NCI-H2107 treated with DMSO at 0.1 percent for 48 hours (cell line): ENCODE measurements around the gene RSPH4A.
A peak's percentile ranks its signal among the peaks of the same experiment; 100 is the strongest.
"Not testable (repeated sequence)": the region's sequence is repeated elsewhere in the genome, so short reads cannot be mapped to it uniquely, and the experiment has no call there.

Source experiments
- DNase-seq: peaks from one replicate; lab custom pipeline; 2025; ENCODE audit not compliant: unreplicated experiment; lab: John Stamatoyannopoulos, UW

The RSPH4A gene

DNA sequence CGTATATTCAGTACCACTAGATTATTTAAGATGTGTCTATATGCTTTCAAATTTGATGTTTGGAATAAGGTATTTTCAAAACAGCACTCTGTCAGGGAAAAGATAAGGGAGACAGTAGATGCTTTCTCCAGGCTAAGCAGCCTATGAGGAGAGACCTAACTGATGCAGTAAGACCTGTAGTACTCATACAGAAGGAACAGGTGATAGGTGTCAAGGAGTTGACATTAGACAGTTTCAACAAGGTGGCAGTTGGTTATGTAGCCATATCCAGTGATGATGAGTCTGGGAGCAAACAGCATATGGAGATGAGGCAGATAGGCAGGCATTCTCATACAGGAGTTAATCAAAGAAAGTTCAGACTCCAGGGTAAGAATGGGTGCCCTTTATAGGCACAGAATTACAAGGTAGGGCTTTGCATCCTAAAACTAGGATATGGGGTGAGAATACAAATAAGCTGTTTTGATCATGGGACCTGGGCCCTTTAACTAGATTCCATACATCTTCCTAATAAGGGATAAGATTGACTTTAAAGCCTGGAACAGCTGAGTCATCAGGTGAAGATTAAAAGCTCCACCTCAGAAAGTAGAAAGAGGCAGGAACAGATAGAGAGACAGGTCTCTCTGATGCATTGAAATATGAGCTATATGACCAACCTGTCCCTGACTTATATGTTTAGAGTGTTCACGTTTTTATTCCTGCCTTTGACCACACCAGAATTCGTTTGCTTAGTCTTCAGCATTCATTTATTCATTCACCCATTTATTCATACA is 7.9 kb downstream of the RSPH4A start:
- no peak for DNase-seq

GRCh38 chr6:116625872-116626271 is 9.6 kb downstream of the RSPH4A start:
- no peak for DNase-seq

DNA sequence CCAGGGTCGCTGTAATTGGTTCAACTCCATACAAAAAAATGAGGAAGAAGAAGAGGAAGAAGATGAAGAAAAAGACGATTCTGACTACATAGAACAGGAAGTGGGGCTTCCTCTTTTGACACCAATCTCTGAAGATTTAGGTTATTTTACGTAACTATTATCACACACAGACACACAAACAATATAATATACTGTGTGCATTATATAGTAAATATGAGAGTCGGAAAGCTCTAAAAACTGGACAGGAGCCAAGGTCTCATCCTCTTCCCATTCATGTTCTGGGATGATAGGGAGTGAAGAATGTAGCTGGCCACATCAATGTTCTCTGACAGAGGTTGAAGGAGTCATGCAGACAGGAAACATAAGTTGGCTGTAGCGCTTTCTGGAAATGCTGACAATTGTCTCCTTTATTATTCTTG is 13.3 kb downstream of the RSPH4A start:
- no peak for DNase-seq

- DNase-seq: no peak
These were observed 15.2 kb downstream of the RSPH4A start for GRCh38 chr6:116631379-116631990.

DNA sequence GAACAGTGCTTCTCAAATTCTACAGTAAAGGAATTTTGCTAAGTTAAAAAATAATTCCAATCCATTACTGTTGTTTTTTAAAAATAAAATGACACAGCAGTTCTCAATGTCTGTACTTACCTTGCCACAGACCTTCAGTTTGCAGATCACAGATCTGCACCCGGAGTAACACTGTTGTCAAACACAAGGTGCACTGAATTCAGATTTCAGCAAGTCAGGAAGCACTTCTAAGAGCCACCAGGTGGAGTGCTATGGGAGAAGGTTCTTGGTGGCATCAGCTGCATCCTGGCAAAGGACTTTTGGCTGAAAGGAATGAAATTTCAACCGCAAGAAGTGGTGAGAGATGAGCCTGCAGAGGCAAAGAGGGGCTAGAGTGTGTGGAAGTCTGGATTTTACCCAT is 17.4 kb downstream of the RSPH4A start:
- no peak for DNase-seq

GRCh38 chr6:116648156-116648555 is 31.9 kb downstream of the RSPH4A start:
- no peak for DNase-seq

DNA sequence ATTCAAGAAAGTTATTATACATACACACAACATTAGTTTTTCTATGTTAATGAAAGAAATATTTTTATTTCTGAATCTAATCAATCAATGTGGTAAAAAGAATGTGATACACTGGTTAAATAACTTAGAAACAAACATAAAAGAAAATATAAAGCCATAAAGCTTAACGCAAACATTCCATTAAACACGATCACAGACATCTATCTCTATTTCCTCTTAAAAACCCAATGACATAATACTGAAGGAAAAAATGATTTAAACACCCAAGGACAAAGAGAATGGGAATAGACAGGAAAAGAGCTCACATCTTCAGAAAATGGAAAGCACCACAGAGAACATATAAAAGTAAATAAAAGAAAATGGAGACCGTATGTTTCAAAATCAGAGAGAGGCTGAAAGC is 32.9 kb downstream of the RSPH4A start:
- DNase-seq: no peak

DNA sequence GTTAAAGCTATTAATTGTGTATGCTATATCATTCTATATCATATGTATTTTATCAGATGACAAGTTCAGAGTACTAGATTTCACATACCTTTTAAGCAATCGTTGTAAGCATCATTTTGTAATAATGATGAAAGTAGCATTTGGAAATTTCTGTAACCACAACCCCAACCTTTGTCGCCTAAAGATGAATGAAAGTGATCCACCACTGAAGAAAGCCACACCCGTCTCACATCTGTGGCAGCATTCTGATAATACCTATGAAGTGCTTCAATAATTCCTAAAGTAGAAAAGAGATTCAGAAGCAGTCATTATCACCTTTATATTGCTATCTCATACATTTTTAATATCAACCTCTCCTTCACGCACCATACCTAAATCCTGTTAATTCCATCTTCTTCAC is 35.6 kb downstream of the RSPH4A start:
- no peak for DNase-seq

DNA sequence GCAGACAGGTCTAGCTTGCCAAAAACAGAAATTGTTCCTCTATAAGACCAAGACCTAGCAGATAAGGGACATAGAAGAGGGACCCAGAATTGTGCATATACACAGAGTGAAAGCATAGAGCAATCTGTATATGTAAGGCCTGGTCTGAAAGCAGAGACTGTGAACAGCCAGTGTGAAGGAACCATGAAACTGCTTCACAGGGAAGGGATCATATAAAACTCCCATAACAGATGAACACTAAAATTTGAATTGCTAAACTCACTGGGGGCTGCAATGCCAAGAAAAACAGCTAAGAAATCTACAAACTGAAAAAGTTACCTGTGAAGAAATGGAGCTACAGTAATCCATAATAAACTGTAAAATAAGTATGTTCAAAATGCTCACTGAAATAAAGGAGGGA is 45.3 kb downstream of the RSPH4A start:
- DNase-seq: no peak

DNA sequence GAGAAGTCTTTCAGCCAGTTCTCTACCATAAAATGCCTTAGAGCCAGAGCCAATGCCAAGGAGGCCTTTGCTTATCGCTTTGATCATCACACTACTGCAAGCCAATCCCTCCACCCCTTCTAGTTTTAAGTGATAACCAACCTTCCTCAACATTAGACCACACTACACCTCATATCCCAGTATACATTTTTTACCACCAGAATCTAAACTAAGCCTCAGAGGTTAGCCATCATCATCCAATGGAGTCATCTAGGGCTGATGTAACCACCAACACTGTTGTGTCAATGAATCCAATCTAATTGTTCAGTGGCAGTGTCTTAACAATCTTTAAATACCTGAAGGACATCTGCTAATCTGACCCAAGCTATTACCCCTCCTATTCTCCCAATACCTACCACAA is 45.9 kb downstream of the RSPH4A start:
- no peak for DNase-seq

DNA sequence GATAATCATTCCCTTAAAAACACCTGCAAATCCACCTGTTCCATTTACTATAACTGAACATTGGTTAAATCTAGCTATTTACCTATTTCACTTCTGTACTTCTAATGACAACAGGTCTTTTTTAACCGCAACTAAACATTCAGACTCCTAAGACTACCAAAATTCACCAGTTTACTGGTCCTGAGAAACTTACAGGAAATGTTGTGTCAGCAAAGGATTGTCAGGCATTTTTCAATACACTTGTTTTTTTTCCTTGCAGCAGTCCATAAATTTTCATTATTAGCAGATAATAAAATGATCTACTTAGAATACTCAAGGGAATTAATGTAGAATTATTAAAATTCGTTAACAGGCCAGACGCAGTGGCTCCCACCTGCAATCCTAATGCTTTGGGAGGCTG is 47.0 kb downstream of the RSPH4A start:
- no peak for DNase-seq

DNA sequence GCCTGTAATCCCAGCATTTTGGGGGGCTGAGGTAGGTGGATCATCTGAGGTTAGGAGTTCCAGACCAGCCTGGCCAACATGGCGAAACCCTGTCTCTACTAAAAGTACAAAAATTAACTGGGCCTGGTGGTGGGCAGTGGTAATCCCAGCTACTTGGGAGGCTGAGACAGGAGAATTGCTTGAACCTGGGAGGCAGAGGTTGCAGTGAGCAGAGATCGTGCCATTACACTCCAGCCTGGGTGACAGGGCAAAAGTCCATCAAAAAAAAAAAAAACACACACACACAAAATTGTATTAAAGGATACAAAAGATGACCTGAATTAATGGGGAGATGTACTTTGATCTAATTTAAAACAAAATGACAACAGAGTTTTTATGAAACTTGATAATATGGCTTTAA is 47.9 kb downstream of the RSPH4A start:
- DNase-seq: not testable (repeated sequence)

DNA sequence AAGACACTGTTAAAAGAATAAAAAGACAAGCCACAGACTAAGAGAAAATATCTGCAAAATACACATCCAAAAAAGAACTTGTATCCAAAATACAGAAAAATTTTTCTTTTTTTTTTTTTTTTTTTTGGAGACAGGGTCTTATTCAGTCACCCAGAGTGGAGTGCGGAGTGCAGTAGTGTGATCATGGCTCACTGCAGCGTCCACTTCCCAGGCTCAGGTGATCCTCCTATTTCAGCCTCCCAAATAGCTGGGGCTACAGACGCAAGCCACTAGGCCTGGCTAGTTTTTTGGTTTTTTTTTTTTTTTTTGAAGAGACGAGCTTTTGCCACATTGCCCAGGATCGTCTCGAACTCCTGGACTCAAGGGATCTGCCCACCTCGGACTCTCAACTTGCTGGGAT is 49.2 kb downstream of the RSPH4A start:
- no peak for DNase-seq

DNA sequence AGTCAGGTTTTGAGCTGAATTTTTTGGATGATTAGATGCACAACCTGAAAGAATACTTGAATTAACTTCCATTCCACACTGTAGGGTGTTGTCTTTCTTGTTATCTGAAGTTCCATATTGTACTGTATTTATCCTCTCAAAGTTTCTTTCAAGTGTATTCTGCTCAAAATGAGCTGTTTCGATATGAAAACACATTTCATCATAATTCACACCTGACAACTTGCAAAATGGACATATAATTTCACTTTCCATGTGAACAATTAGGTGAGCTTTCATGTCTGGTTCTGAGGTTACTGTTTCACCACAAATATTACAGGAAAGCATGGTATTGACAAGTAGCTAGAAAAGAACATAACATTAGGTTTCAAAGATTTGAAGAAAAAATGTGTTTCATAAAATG is 50.6 kb downstream of the RSPH4A start:
- DNase-seq: no peak

GRCh38 chr6:116667623-116668022 is 51.3 kb downstream of the RSPH4A start:
- DNase-seq: no peak

DNA sequence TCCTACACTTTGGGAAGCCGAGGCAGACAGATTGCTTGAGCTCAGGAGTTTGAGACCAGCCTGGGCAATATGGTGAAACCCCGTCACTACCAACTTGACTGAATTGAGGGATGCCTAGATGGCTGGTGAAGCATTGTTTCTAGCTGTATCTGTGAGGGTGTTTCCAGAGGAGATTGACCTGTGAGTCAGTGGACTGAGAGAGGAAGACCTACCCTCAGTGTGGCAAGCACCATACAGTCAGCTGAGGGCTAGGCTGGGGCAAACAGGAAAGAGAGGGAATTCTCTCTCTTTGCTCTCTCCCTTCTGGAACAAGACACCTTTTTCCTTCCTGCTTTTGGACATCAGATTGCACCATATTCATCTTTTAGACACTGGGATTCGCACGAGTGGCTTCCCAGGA is 56.0 kb downstream of the RSPH4A start:
- DNase-seq: no peak

GRCh38 chr6:116676021-116676420 is 59.7 kb downstream of the RSPH4A start:
- DNase-seq: no peak

DNA sequence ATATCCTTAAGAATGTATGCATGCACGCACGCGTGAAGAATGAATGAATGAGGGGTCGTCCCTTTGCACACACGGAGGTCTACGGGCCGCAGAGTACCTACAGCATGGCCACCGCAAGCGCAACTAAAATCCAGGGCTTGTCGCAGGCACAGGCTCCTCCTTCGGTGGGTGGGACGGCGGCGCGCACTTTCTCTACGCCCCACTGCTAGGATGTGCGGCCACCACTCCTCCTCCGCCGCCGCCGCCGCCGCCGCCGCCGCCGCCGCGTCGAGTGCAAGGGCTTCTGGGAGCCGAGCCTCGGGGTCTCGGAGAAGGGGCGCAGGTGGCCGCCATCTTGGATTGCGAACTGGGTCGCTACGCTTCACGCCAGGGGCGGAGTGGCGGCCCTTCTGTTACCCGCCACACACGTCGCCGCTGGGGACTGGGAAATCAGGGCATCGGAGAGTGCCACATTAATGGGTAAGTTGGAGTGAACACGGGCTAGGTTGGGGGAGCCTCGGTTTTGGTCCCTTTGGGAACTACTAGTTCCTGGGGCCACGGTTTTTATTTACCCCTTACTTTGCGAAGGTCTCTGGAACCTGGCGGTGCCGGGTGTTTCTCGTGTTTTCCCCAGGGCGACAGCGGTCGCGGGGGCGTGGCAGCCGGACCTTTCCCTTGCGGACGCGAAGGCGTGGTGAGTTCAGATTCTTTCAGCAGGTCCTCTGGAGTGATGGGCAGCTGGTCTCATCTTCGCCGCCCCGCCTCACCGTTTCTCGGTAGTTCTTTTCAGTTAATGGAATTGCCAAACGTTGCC is 64.8 kb downstream of the RSPH4A start, which contains the start of gene KPNA5:
KPNA5 (plus strand) TSS at position 332 of the 793 bp plus-strand sequence; CDS start at position 456, 124 bp downstream.
- DNase-seq: peak; percentile 75

GRCh38 chr6:116682334-116682712 is 66.0 kb downstream of the RSPH4A start:
- DNase-seq: peak; percentile 14
